Measurements from ENCODE around the gene SLC66A1. TPM values are rescaled to one million over a fixed set of nuclear protein-coding genes. Genes with fewer than 3 reads are reported as not detected.

Gene SLC66A1
- total and polyA plus RNA-seq, 7 experiments from 2014 or later, result 1.3 to 8.4 (median 6.6) TPM

GRCh38 chr1:19360432-19360831, 48.3 kb downstream of the SLC66A1 start:
- Histone ChIP-seq H3K27ac (ENCODE audit: low read depth, low read length) (peak overlapping the region; percentile 15), H3K4me3 (ENCODE audit: low read length) (no peak overlapping the region), H3K4me1 (ENCODE audit: control insufficient read depth in 2 of 2, insufficient read depth in 2 of 2, low read length in 2 of 2) (peaks cover 0 to 24% of the 10 kb centered on the region in 2 donors), H3K36me3 (ENCODE audit: control insufficient read depth in 2 of 3, insufficient read depth in 3 of 3, low read length in 3 of 3) (peaks cover 8 to 50% (median 10%) of the 10 kb centered on the region in 3 experiments), H3K27me3 (ENCODE audit: control insufficient read depth in 2 of 2, insufficient read depth in 2 of 2, low read length in 2 of 2) (no peaks in the 10 kb centered on the region), H3K9me3 (ENCODE audit: control insufficient read depth in 2 of 3, low read length in 3 of 3) (no peaks in the 10 kb centered on the region)
- peaks cover 25 to 60% (median 52%) of the 10 kb centered on the region in 7 donors for H3K4me1 Mint-ChIP-seq
- H3K27ac Mint-ChIP-seq, result peak overlapping the region; percentile 16 to 89 (median 80)
- POLR2A ChIA-PET, result no interaction called here
- ATAC-seq (no peak), DNase-seq (no peak)
- H3K36me3 Mint-ChIP-seq, result peaks cover 0 to 18% (median 7%) of the 10 kb centered on the region in 5 donors
- CTCF ChIA-PET, result interaction anchor here (0.6 to 0.8 kb wide), 2 partner anchors 127 to 1486 kb away, joined by 3 to 4 read pairs; no protein-coding TSS in a partner anchor
- H3K27me3 Mint-ChIP-seq, result no peaks in the 10 kb centered on the region
- peaks cover 0 to 2% (median 0%) of the 10 kb centered on the region in 11 donors for H3K9me3 Mint-ChIP-seq
- intact Hi-C loops (cut with micrococcal nuclease), result no loop called here
- H3K4me3 Mint-ChIP-seq, result peak overlapping the region in 8 of 10 donors; percentile 36 to 69 (median 54)

GRCh38 chr1:19360843-19361610, 48.9 kb downstream of the SLC66A1 start:
- Mint-ChIP-seq H3K36me3 (peaks cover 0 to 12% (median 3%) of the 10 kb centered on the region in 5 donors), H3K4me3 (peak overlapping the region in 8 of 10 donors; percentile 14 to 69 (median 54)), H3K27me3 (no peaks in the 10 kb centered on the region), H3K4me1 (peaks cover 24 to 64% (median 52%) of the 10 kb centered on the region in 7 donors), H3K27ac (peak overlapping the region in 8 of 9 donors; percentile 38 to 89 (median 58)), H3K9me3 (peaks cover 0 to 2% (median 0%) of the 10 kb centered on the region in 11 donors)
- no peak for DNase-seq
- Histone ChIP-seq H3K4me3 (ENCODE audit: low read length) (no peak overlapping the region), H3K27me3 (ENCODE audit: control insufficient read depth in 2 of 2, insufficient read depth in 2 of 2, low read length in 2 of 2) (no peaks in the 10 kb centered on the region), H3K4me1 (ENCODE audit: control insufficient read depth in 2 of 2, insufficient read depth in 2 of 2, low read length in 2 of 2) (peaks cover 0 to 24% of the 10 kb centered on the region in 2 donors), H3K27ac (ENCODE audit: low read depth, low read length) (peak overlapping the region; percentile 15), H3K36me3 (ENCODE audit: control insufficient read depth in 2 of 3, insufficient read depth in 3 of 3, low read length in 3 of 3) (peaks cover 2 to 50% (median 4%) of the 10 kb centered on the region in 3 experiments), H3K9me3 (ENCODE audit: control insufficient read depth in 2 of 3, low read length in 3 of 3) (no peaks in the 10 kb centered on the region)
- intact Hi-C loops (cut with micrococcal nuclease), result no loop called here
- peak; percentile 61 for ATAC-seq
- ChIA-PET CTCF (interaction anchor here (0.6 to 0.8 kb wide), 2 partner anchors 127 to 1486 kb away, joined by 3 to 4 read pairs; no protein-coding TSS in a partner anchor), POLR2A (no interaction called here)

- peaks cover 0 to 10% (median 3%) of the 10 kb centered on the region in 5 donors for H3K36me3 Mint-ChIP-seq
- intact Hi-C loops (cut with micrococcal nuclease), result no loop called here
- Histone ChIP-seq H3K9me3 (ENCODE audit: control insufficient read depth in 2 of 3, low read length in 3 of 3) (no peaks in the 10 kb centered on the region), H3K4me3 (ENCODE audit: low read length) (no peak overlapping the region), H3K27me3 (ENCODE audit: control insufficient read depth in 2 of 2, insufficient read depth in 2 of 2, low read length in 2 of 2) (no peaks in the 10 kb centered on the region), H3K4me1 (ENCODE audit: control insufficient read depth in 2 of 2, insufficient read depth in 2 of 2, low read length in 2 of 2) (peaks cover 0 to 24% of the 10 kb centered on the region in 2 donors), H3K36me3 (ENCODE audit: control insufficient read depth in 2 of 3, insufficient read depth in 3 of 3, low read length in 3 of 3) (peaks cover 0 to 43% (median 0%) of the 10 kb centered on the region in 3 experiments), H3K27ac (ENCODE audit: low read depth, low read length) (peak overlapping the region; percentile 1)
- H3K27ac Mint-ChIP-seq, result peak overlapping the region in 7 of 9 donors; percentile 38 to 80 (median 54)
- H3K4me1 Mint-ChIP-seq, result peaks cover 26 to 68% (median 56%) of the 10 kb centered on the region in 7 donors
- H3K4me3 Mint-ChIP-seq, result peak overlapping the region in 5 of 10 donors; percentile 16 to 69 (median 59)
- DNase-seq (no peak), ATAC-seq (no peak)
- ChIA-PET CTCF (no interaction called here), POLR2A (interaction anchor here (0.6 kb wide), 1 partner anchor 120 kb away, joined by 3 read pairs; no protein-coding TSS in a partner anchor)
- H3K9me3 Mint-ChIP-seq, result peaks cover 0 to 2% (median 0%) of the 10 kb centered on the region in 11 donors
- no peaks in the 10 kb centered on the region for H3K27me3 Mint-ChIP-seq
Measured at GRCh38 chr1:19361611-19362147, 49.6 kb downstream of the SLC66A1 start.

- intact Hi-C loops (cut with micrococcal nuclease), result no loop called here
- ATAC-seq, result no peak
Measured at GRCh38 chr1:19363536-19364152, 51.5 kb downstream of the SLC66A1 start.

GRCh38 chr1:19365721-19366120, 53.6 kb downstream of the SLC66A1 start:
- H3K36me3 ChIP-seq (ENCODE audit: control insufficient read depth in 2 of 3, insufficient read depth in 3 of 3, low read length in 3 of 3), result peaks cover 0 to 40% (median 0%) of the 10 kb centered on the region in 3 experiments
- no peak overlapping the region for H3K27ac ChIP-seq (ENCODE audit: low read depth, low read length)
- no peak overlapping the region for H3K4me3 ChIP-seq (ENCODE audit: low read length)
- H3K9me3 ChIP-seq (ENCODE audit: control insufficient read depth in 2 of 3, low read length in 3 of 3), result no peaks in the 10 kb centered on the region
- H3K4me1 ChIP-seq (ENCODE audit: control insufficient read depth in 2 of 2, insufficient read depth in 2 of 2, low read length in 2 of 2), result peaks cover 0 to 9% of the 10 kb centered on the region in 2 donors
- ChIA-PET CTCF (interaction anchor here (0.6 kb wide), 1 partner anchor 15 kb away, joined by 3 read pairs; no protein-coding TSS in a partner anchor), POLR2A (interaction anchor here (1.3 kb wide), 1 partner anchor 18 kb away, joined by 4 read pairs; no protein-coding TSS in a partner anchor)
- Mint-ChIP-seq H3K36me3 (peaks cover 0 to 4% (median 0%) of the 10 kb centered on the region in 5 donors), H3K9me3 (peaks cover 0 to 2% (median 0%) of the 10 kb centered on the region in 11 donors), H3K27ac (peak overlapping the region in 4 of 9 donors; percentile 14 to 76 (median 56)), H3K27me3 (no peaks in the 10 kb centered on the region), H3K4me1 (peaks cover 19 to 84% (median 68%) of the 10 kb centered on the region in 7 donors), H3K4me3 (no peak overlapping the region)
- intact Hi-C loops (cut with micrococcal nuclease), result no loop called here
- no peak for ATAC-seq
- no peak for DNase-seq
- H3K27me3 ChIP-seq (ENCODE audit: control insufficient read depth in 2 of 2, insufficient read depth in 2 of 2, low read length in 2 of 2), result no peaks in the 10 kb centered on the region

More at GRCh38 chr1:19363536-19364152, 51.5 kb downstream of the SLC66A1 start:
- H3K4me1 Mint-ChIP-seq, result peaks cover 29 to 81% (median 70%) of the 10 kb centered on the region in 7 donors
- peak overlapping the region in 1 of 10 donors; percentile 23 for H3K4me3 Mint-ChIP-seq
- Histone ChIP-seq H3K4me3 (ENCODE audit: low read length) (no peak overlapping the region), H3K27ac (ENCODE audit: low read depth, low read length) (no peak overlapping the region), H3K27me3 (ENCODE audit: control insufficient read depth in 2 of 2, insufficient read depth in 2 of 2, low read length in 2 of 2) (no peaks in the 10 kb centered on the region), H3K9me3 (ENCODE audit: control insufficient read depth in 2 of 3, low read length in 3 of 3) (no peaks in the 10 kb centered on the region), H3K36me3 (ENCODE audit: control insufficient read depth in 2 of 3, insufficient read depth in 3 of 3, low read length in 3 of 3) (peaks cover 0 to 36% (median 0%) of the 10 kb centered on the region in 3 experiments), H3K4me1 (ENCODE audit: control insufficient read depth in 2 of 2, insufficient read depth in 2 of 2, low read length in 2 of 2) (peaks cover 0 to 24% of the 10 kb centered on the region in 2 donors)
- CTCF ChIA-PET, result interaction anchor here (1.1 kb wide), 2 partner anchors 218 to 298 kb away, joined by 3 read pairs; no protein-coding TSS in a partner anchor
- POLR2A ChIA-PET, result interaction anchor here (0.7 kb wide), 1 partner anchor 291 kb away, joined by 4 read pairs; no protein-coding TSS in a partner anchor
- DNase-seq, result no peak
- H3K27me3 Mint-ChIP-seq, result no peaks in the 10 kb centered on the region
- H3K36me3 Mint-ChIP-seq, result peaks cover 0 to 4% (median 0%) of the 10 kb centered on the region in 5 donors
- peak overlapping the region in 6 of 9 donors; percentile 4 to 84 (median 30) for H3K27ac Mint-ChIP-seq
- peaks cover 0 to 2% (median 0%) of the 10 kb centered on the region in 11 donors for H3K9me3 Mint-ChIP-seq
